ENCODE results near the gene PEX11B.

The PEX11B gene

GRCh38 chr1:145906954-145907753 is 11.4 kb downstream of the PEX11B start:
- FAIRE-seq: no peak

DNA sequence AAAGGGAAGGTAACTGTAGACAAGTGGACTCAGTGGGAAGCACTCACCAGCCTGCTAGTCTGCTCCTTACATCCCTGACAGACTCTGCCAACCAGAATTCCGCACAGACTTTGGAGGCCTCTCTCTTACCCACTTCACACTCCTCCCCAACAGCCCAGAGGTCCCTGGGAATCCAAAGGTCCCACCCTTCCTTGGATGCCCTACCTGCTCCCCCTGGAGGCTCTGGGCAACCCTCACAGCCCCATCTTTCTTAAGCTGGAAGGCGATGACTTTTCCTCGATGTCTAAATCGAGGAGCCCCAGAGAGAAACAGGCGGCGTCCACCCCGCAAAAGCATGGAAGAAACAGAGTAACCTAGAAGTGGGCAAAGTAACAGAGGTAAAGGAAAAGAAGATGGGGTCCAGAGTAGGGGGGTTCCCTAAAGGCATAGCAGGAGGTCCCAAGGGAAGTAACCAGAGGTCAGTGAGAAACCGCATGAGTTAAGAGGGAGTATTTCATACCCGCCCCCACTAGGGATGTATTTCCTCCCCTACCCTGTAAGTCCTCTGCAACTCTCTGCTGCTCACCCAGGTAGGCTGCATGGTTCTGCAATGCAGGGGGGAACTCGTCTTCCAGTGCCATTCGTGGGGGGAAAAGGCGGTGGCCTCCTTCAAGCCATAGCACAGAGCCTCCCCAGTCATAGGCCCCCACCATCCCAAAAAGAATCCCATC is 17.1 kb downstream of the PEX11B start:
- no peak for FAIRE-seq

DNA sequence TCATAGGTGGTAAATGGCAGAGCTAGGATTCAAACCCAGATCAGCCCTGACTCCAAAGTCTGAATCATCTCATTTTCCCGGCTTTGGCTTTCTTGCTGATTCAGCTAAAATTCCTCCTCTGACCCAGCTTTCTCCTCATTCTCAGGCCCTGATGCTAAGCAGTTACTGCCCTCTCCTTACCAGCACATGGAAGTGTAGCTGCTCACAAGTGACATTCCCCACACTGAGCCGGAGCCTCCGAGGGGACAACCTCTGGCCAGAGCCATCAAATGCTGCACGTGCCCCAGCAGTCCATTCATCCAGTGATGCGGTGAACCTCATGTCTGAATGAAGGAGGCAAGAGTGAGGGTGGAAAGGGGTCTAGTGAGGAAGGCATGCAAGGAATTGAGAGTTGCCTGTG is 19.8 kb downstream of the PEX11B start:
- FAIRE-seq: no peak

- FAIRE-seq: no peak
These were observed 20.5 kb downstream of the PEX11B start for GRCh38 chr1:145897969-145898368.

DNA sequence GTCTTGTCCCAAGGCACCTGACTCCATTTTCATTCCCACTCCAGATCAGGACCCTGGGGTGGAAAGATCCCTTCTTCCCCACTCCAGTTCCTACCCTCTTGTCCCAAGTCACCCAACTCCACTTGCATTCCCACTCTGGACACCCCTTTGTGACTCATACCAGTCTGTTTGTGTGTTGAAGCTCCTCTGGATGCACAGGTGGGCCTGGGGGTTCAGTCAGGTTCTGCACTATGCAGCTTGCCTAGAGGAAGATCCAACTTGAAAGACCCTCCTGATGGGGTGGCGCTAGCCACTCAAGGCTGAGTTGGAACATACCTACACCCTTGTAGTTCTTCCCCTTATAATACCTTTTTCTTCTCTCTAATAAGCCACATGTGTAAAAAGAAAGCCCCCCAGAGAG is 23.0 kb downstream of the PEX11B start:
- no peak for FAIRE-seq

DNA sequence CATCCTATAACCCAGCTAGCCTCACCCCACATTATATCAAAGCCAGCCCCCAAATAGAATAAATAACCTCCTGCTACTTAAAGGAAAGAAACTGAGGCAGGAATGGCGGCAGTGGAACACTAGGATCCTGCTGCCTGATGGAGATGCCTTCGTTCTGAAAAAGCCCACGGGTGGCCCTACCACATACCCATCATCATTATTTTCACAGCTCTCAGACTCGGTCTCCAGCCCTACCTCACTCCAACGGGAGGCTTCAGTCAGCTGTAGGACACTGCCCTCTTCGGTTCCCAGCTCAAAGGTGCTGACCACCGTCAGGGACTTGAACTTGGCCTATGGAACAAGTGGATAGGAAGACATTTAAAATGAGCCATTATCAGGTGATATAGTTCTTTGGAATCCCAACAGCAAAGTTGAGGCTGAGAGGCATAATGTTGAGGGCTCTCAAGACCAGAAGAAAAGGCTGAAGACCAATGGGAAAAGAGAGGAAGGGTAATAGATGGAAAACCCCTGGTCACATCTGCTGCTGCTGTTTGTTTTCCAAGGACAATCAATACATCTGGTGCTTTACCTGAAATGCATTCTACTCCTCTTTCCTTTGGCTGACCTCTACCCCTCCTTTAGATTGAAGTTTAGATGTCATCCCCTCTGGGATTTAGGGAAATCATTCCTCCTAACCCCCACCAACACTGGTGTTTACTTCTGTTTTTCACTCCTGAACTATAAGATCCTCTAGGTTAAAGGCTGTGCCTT is 25.0 kb downstream of the PEX11B start:
- FAIRE-seq: no peak

GRCh38 chr1:145892486-145893087 is 25.9 kb downstream of the PEX11B start:
- FAIRE-seq: no peak

GRCh38 chr1:145891587-145892485 is 26.7 kb downstream of the PEX11B start:
- peak; percentile 60 for FAIRE-seq

GRCh38 chr1:145891143-145891542 is 27.4 kb downstream of the PEX11B start:
- FAIRE-seq: no peak

GRCh38 chr1:145889722-145890121 is 28.8 kb downstream of the PEX11B start:
- no peak for FAIRE-seq

GRCh38 chr1:145887631-145888030 is 30.9 kb downstream of the PEX11B start:
- no peak for FAIRE-seq

DNA sequence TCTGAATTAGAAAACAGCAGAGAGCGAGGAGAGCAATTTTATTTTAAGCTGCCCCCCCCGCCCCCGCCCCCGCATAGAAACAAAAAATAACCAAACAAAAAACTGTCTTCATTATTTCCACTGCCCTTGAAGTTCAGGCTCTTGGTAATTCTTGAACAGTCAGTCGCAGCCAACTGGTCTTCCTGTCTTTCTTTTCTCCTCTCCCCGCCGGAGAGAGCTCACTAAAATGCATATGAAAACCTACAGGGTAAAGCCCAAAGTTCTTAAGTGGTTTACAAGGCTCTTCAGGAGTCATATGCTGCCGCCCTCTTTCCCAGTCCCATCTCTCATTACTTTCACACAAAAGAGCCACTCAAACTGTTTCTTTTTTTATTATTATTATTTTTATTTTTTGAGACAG is 31.7 kb downstream of the PEX11B start:
- FAIRE-seq: no peak

- no peak for FAIRE-seq
These were observed 32.1 kb downstream of the PEX11B start for GRCh38 chr1:145886390-145886789.

- no peak for FAIRE-seq
These were observed 32.7 kb downstream of the PEX11B start, which contains the start of gene ANKRD35 for GRCh38 chr1:145885738-145886287. Gene ANKRD35, minus strand, starts transcription at chr1:145885866. Its CDS starts 108 bp downstream, at chr1:145885758.

GRCh38 chr1:145884675-145885074 is 33.8 kb downstream of the PEX11B start:
- FAIRE-seq: no peak

DNA sequence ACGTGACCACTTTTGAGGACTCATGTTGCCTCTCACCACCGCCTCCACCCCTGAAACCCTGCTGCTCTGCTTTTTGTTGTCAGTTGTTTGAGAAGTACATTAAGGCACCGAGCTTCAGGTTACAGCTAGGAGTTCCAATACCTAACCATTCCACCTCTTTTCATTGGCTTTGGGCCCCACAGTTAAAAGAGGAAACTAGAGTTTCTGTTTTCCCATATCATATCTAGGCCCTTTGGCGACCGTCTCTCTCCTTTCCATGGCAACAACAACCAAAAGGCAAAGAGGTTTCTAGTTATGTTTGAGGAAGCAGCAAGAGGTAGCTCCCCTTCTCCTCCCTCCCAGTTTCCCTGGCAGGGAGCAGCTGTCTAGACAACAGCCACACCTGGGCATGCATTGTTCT is 38.7 kb downstream of the PEX11B start:
- FAIRE-seq: no peak

GRCh38 chr1:145878724-145879123 is 39.8 kb downstream of the PEX11B start:
- no peak for FAIRE-seq

DNA sequence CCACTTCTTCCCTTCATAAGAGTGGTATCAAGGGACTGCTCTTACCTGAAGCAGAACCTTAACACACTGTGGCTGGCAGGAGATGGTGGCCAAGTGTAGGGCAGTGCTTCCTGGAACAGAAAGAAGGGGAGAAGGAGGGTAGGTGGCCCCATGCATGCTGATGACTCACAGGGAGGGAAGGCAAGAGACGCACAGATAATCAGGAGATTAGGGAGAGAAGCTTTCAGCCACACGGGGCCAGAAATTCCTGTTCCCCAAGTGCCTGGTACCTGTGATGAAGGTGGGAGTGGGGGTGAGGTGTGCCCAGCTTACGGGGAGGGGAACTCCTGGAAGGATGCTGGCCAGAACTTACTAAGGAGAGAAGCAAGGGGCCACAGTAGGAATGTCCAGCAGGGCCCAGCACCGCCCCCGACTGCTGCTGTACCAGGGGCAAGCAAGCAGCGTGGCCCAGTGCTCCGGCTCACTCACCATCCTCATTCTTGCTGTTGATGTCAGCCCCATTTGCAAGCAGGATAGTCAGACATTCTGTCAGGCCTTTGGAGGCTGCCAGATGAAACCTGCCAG is 40.5 kb downstream of the PEX11B start:
- no peak for FAIRE-seq

DNA sequence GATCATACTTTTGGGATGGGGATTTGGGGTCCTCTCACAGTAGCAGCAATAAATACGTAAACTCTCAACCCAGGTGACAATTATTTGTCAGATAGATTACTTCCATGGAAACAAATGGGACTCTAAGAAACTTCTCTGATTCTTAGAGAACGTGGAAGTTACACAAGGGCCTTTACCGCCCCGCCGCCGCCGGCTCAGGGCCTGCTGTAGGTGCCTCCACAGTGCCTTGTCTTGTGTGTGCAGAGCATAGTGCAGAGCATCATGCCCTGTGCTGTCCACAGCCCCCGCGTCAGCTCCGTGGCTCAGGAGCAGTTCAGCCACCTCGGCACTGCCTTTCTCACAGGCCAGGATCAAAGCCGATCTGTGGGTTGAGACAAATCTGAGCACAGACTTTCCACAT is 43.9 kb downstream of the PEX11B start:
- no peak for FAIRE-seq

DNA sequence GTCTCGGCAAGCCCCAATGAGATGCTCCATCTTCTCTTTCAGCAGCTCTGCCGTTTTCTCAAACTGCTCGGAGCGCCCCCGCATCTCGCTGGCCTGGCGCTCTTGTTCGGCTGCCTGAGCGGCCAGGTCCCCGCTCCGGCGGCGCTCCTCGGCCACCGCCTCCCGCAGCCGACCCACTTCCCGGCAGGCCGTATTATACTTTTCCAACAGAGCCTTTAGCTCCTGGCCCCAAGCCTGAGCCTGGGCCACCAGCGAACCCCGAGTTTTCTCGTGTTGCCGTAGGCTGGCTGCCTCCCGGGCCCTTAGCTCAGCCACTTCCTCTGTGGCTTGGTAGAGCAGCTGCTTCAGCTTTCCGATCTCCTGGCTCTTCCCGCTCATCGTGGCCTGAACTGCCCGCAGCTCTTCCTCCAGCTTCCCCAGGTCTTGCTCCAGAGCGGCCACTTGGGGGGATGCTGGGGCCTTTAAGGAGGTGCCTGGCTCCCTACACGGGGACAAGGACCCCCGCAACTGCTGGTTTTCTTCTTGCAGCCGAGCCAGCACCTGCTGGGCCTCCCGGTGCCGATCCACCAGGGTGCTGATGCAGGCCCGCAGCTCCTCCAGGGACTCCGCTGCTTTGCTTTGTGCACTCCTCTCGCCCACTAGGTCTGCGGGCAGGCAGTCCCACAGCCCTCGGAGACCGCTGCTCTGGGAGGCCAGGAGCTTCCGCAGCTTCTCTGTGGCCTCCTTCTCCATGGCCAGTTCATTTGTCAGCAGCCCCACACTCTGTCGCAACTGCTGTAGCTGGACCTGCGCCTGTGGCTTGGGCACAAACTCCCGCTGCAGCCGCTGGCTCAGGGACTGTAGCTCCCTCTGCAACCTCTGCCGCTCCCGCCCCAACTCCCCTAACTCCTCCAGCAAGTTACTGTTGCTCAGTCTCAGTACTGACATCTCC is 46.3 kb downstream of the PEX11B start:
- FAIRE-seq: no peak

Measured in endometrium (tissue), 2 donors.